ENCODE data around the gene PDSS1. TPM values are rescaled to one million over a fixed set of nuclear protein-coding genes. Genes with fewer than 3 reads are reported as not detected.
A peak's percentile ranks its signal among the peaks of the same experiment; 100 is the strongest.

Gene PDSS1
- total RNA-seq, 1 donor from 2014 or later = 8.7 TPM

DNA sequence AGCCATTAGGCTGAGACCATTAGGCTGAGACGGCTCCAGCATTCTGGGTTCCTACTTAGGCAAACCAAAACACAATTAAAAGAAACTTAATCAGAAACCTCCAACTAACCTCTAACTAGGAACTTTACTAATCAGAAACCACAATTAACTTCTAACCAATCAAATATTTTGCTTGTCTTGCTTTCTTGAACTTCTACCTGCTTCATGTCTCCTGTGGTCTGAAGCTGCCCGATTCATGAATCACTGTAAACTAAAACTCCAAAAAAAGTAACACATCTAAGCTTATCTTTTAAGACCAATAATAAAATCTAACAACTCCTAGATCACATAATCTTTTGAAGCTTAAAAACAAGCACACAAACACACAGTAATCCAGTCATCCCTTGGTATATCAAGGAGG, 76.1 kb downstream of the PDSS1 start:
- ATAC-seq (ENCODE audit: low read depth) = no peak
- DNase-seq = no peak
- Mint-ChIP-seq H3K27me3 (no peaks in the 10 kb centered on the region), H3K36me3 (ENCODE audit: low read depth) (peaks cover 47% of the 10 kb centered on the region), H3K27ac (no peak overlapping the region), H3K4me3 (no peak overlapping the region), H3K4me1 (peaks cover 48% of the 10 kb centered on the region), H3K9me3 (no peaks in the 10 kb centered on the region)
- CTCF ChIA-PET = no interaction called here
- intact Hi-C loops (cut with micrococcal nuclease) = loop anchor here (1.0 kb wide), 1 partner anchor 9 kb away; no protein-coding TSS in a partner anchor
- POLR2A ChIA-PET = interaction anchor here (0.6 kb wide), 1 partner anchor 82 kb away, joined by 3 read pairs; no protein-coding TSS in a partner anchor
- TF ChIP-seq, protein P1, sequence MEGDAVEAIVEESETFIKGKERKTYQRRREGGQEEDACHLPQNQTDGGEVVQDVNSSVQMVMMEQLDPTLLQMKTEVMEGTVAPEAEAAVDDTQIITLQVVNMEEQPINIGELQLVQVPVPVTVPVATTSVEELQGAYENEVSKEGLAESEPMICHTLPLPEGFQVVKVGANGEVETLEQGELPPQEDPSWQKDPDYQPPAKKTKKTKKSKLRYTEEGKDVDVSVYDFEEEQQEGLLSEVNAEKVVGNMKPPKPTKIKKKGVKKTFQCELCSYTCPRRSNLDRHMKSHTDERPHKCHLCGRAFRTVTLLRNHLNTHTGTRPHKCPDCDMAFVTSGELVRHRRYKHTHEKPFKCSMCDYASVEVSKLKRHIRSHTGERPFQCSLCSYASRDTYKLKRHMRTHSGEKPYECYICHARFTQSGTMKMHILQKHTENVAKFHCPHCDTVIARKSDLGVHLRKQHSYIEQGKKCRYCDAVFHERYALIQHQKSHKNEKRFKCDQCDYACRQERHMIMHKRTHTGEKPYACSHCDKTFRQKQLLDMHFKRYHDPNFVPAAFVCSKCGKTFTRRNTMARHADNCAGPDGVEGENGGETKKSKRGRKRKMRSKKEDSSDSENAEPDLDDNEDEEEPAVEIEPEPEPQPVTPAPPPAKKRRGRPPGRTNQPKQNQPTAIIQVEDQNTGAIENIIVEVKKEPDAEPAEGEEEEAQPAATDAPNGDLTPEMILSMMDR (IDR thresholded peaks at IDR 0.05) = no peak

DNA sequence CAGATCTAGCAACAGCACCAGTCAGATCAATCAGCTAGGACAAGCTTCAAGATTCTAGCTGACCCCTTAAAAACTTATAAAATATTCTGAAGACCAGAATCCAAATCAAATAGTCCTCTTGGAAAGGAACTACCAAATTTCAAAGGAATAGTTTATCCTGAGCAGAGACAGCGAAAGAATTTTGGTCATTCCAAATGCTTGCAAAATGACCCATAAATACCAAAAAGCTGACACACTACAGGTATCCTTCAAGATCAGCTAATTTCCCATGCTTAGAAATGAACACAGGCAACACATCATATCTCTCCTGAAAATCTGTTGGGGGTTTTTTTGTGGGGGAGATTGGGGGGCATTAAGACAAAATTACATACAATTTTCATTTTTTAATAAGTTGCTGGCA, 78.8 kb downstream of the PDSS1 start:
- POLR2A ChIA-PET = interaction anchor here (0.7 kb wide), 1 partner anchor 26 kb away, joined by 11 read pairs; no protein-coding TSS in a partner anchor
- CTCF ChIA-PET = interaction anchor here (2.9 kb wide), 1 partner anchor 50 kb away, joined by 9 read pairs; no protein-coding TSS in a partner anchor
- ATAC-seq (ENCODE audit: low read depth) = no peak
- no peak overlapping the region for H3K4me3 Mint-ChIP-seq
- intact Hi-C loops (cut with micrococcal nuclease) = no loop called here
- peaks cover 64% of the 10 kb centered on the region for H3K4me1 Mint-ChIP-seq
- H3K27ac Mint-ChIP-seq = no peak overlapping the region
- TF ChIP-seq, protein P1 (IDR thresholded peaks at IDR 0.05) = no peak
- H3K36me3 Mint-ChIP-seq (ENCODE audit: low read depth) = peaks cover 29% of the 10 kb centered on the region
- no peaks in the 10 kb centered on the region for H3K27me3 Mint-ChIP-seq
- no peaks in the 10 kb centered on the region for H3K9me3 Mint-ChIP-seq
- DNase-seq = no peak

DNA sequence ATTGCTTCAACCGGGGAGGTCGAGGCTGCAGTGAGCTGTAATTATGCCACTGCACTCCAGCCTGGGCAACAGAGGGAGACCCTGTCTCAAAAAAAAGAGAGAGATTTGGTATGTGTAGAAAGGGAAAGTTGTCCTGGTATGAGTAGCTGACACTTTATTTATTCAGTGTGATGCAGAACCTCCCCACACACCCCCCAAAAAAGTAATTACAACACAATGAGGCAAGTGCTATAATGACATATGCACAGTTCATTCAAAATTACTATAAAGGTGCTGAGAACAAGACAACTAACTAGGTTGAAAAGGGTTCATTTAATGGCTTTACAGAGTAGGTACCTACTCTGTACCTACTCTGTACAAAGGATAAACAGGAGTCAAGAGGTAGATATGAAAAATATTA, 80.2 kb downstream of the PDSS1 start:
- H3K4me3 Mint-ChIP-seq = no peak overlapping the region

DNA sequence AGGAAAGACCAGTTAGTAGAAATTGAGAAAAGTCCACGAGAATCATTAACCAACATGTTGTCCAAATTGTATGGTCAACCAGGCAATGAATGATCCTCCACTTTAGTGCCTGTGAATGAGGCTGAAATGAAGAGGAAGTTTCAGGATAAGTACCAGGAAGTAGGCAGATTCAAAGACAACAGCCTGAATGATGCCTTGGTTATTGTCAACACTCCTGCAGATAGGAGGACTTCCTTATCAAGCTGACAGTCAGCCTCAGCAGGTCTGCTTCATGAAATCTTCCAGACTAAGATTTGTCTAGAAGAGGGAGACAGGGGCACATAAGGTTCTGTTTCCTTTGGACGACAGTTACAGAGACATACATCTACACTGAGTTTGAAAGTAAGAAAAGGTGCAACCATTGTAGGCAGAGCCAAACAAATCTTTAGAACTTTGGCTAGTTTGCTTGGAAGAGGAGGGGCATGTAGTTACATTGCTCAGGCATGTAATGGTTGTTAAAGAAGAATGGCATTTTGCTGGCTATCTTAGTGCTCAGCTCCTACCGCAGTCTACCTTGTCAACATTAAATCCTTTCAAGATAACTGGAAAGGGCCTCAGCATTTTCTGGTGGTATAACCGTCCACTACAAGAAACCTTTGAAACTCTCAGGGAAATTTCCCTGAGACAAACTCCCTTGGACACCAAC, 81.8 kb downstream of the PDSS1 start:
- Mint-ChIP-seq H3K4me1 (peaks cover 79% of the 10 kb centered on the region), H3K27me3 (no peaks in the 10 kb centered on the region), H3K4me3 (no peak overlapping the region), H3K27ac (peak overlapping the region; percentile 88), H3K36me3 (ENCODE audit: low read depth) (peaks cover 32% of the 10 kb centered on the region), H3K9me3 (no peaks in the 10 kb centered on the region)
- TF ChIP-seq, protein P1 (IDR thresholded peaks at IDR 0.05) = no peak
- CTCF ChIA-PET = interaction anchor here (2.7 kb wide), 1 partner anchor 54 kb away, joined by 15 read pairs; no protein-coding TSS in a partner anchor
- intact Hi-C loops (cut with micrococcal nuclease) = no loop called here
- POLR2A ChIA-PET = interaction anchor here (1.0 to 1.2 kb wide), 3 partner anchors 14 to 81 kb away, joined by 3 to 6 read pairs (median 3); no protein-coding TSS in a partner anchor
- no peak for ATAC-seq (ENCODE audit: low read depth)
- DNase-seq = no peak

More for the DNA sequence above, 80.2 kb downstream of the PDSS1 start:
- ChIA-PET CTCF (interaction anchor here (0.7 kb wide), 1 partner anchor 442 kb away, joined by 3 read pairs; no protein-coding TSS in a partner anchor), POLR2A (no interaction called here)
- no peaks in the 10 kb centered on the region for H3K27me3 Mint-ChIP-seq
- H3K4me1 Mint-ChIP-seq = peaks cover 71% of the 10 kb centered on the region
- no peaks in the 10 kb centered on the region for H3K9me3 Mint-ChIP-seq
- TF ChIP-seq, protein P1 (IDR thresholded peaks at IDR 0.05) = no peak
- no peak for DNase-seq
- intact Hi-C loops (cut with micrococcal nuclease) = no loop called here
- H3K27ac Mint-ChIP-seq = peak overlapping the region; percentile 53
- peaks cover 29% of the 10 kb centered on the region for H3K36me3 Mint-ChIP-seq (ENCODE audit: low read depth)
- ATAC-seq (ENCODE audit: low read depth) = no peak

DNA sequence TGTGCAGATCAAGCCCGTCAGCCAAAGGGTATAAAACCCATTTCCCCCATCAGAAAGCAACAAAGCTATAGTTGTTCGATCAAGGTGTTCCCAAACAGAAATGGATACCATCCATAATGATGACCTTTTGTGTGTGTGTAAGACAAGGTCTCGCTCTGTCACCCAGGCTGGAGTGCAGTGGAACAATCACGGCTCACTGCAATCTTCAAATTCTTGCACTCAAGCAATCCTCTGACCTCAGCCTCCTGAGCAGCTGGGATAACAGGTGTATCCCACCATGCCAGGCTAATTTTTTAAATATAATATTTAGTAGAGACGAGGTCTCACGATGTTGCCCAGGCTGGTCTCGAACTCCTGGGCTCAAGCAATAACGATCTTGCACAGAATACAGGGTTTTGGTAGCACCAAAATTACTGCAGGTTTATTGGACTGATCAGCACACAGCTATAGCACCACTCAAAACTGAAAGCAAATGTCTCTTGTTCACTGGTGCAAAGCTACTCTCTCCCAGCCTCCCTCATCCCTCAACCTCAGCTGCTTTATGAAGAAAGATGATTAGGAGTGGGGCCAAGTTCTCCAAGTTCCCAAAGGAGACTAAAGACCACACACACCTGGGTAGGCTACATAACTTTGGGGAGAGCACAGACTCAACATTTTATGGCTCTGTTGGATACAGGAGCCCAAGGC, 82.7 kb downstream of the PDSS1 start:
- ATAC-seq (ENCODE audit: low read depth) (no peak), DNase-seq (no peak)
- Mint-ChIP-seq H3K27me3 (no peaks in the 10 kb centered on the region), H3K4me1 (peaks cover 83% of the 10 kb centered on the region), H3K27ac (peak overlapping the region; percentile 88), H3K36me3 (ENCODE audit: low read depth) (peaks cover 33% of the 10 kb centered on the region), H3K9me3 (no peaks in the 10 kb centered on the region), H3K4me3 (peak overlapping the region; percentile 48)
- ChIA-PET CTCF (interaction anchor here (0.9 to 2.7 kb wide), 3 partner anchors 8 to 56 kb away, joined by 3 to 15 read pairs (median 3); no protein-coding TSS in a partner anchor), POLR2A (interaction anchor here (0.6 to 2.3 kb wide), 10 partner anchors 9 to 83 kb away, joined by 3 to 20 read pairs (median 3); no protein-coding TSS in a partner anchor)
- TF ChIP-seq, protein P1 (IDR thresholded peaks at IDR 0.05) = no peak
- intact Hi-C loops (cut with micrococcal nuclease) = loop anchor here (2.0 to 5.0 kb wide), 2 partner anchors 17 to 37 kb away; no protein-coding TSS in a partner anchor

Data from activated B cell treated with CpG ODN at 0.5 μM for 24 hours (primary cell).